ENCODE results near the gene TMPRSS13. TPM values are rescaled to one million over a fixed set of nuclear protein-coding genes. Genes with fewer than 3 reads are reported as not detected.
A peak's percentile ranks its signal among the peaks of the same experiment; 100 is the strongest.

TMPRSS13 gene
- total and polyA plus RNA-seq, 9 of the 15 experiments (the other 6 are each of a cell fraction or from before 2014, with no cell fraction given), result 0.11 to 0.29 (median 0.15) TPM

DNA sequence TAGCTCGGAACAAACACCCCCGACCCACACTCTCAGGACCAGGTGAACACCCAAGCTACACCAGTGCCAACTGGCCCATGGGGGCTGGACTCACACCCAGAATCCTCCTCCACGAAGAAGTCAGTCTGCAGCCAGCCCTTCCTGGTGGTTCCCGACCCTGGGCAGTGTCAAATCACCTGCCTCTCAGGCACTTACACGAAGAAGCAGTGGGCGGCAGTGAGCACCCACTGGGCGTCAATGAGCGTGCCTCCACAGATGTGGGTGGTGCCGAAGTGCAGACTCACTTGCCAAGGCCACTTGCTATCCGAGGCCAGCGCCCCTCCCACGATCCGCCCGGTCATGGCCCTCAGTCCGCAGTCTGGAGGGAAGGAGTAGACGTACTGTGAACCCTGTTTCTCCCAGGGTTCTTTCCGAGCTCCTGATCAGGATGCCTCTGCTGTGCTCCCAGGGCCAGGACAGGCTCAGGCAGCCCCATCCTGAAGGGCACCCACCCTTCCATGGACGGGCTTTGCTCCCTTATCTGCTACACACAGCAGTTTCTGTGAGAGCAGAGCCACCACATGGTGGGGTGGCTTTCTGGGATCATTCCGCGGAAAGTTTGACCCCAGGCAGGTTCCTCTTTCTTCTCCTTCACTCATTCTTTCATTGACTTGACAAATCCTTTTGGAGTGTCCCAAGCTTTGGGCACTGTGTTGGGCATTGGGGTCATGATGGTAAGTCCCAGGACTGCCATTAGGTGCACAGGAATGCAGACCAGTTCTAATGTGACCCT, 19.4 kb downstream of the TMPRSS13 start (continued):
- TF ChIP-seq, protein P1, sequence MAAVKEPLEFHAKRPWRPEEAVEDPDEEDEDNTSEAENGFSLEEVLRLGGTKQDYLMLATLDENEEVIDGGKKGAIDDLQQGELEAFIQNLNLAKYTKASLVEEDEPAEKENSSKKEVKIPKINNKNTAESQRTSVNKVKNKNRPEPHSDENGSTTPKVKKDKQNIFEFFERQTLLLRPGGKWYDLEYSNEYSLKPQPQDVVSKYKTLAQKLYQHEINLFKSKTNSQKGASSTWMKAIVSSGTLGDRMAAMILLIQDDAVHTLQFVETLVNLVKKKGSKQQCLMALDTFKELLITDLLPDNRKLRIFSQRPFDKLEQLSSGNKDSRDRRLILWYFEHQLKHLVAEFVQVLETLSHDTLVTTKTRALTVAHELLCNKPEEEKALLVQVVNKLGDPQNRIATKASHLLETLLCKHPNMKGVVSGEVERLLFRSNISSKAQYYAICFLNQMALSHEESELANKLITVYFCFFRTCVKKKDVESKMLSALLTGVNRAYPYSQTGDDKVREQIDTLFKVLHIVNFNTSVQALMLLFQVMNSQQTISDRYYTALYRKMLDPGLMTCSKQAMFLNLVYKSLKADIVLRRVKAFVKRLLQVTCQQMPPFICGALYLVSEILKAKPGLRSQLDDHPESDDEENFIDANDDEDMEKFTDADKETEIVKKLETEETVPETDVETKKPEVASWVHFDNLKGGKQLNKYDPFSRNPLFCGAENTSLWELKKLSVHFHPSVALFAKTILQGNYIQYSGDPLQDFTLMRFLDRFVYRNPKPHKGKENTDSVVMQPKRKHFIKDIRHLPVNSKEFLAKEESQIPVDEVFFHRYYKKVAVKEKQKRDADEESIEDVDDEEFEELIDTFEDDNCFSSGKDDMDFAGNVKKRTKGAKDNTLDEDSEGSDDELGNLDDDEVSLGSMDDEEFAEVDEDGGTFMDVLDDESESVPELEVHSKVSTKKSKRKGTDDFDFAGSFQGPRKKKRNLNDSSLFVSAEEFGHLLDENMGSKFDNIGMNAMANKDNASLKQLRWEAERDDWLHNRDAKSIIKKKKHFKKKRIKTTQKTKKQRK (IDR thresholded peaks at IDR 0.05; ENCODE audit: borderline replicate concordance, low read depth, low read length), result no peak
- TF ChIP-seq DPF2 (IDR thresholded peaks at IDR 0.05) (peak; percentile 78), DDX20 (tag; IDR thresholded peaks at IDR 0.05; ENCODE audit: low read depth) (no peak), SP1 (CRISPR knock-in tag; IDR thresholded peaks at IDR 0.05) (peak; percentile 49; the same call in 1 of the 2 replicates), MBD2 (IDR thresholded peaks at IDR 0.05; ENCODE audit: borderline replicate concordance, low read depth) (no peak), TAL1 (IDR thresholded peaks at IDR 0.05) (peak; percentile 81), YY1 (IDR thresholded peaks at IDR 0.05; ENCODE audit: borderline replicate concordance in 1 of 3, control insufficient read depth in 1 of 3, extremely low read depth in 1 of 3, insufficient read depth in 3 of 3, insufficient read length in 1 of 3, insufficient replicate concordance in 2 of 3, low read depth in 1 of 3, low read length in 2 of 3) (peak in 1 of 3 experiments; percentile 35), CCNT2 (IDR thresholded peaks at IDR 0.05; ENCODE audit: borderline replicate concordance, extremely low read depth, insufficient read length, low read depth, low read length) (peak; percentile 39)
- TF ChIP-seq, protein P2, sequence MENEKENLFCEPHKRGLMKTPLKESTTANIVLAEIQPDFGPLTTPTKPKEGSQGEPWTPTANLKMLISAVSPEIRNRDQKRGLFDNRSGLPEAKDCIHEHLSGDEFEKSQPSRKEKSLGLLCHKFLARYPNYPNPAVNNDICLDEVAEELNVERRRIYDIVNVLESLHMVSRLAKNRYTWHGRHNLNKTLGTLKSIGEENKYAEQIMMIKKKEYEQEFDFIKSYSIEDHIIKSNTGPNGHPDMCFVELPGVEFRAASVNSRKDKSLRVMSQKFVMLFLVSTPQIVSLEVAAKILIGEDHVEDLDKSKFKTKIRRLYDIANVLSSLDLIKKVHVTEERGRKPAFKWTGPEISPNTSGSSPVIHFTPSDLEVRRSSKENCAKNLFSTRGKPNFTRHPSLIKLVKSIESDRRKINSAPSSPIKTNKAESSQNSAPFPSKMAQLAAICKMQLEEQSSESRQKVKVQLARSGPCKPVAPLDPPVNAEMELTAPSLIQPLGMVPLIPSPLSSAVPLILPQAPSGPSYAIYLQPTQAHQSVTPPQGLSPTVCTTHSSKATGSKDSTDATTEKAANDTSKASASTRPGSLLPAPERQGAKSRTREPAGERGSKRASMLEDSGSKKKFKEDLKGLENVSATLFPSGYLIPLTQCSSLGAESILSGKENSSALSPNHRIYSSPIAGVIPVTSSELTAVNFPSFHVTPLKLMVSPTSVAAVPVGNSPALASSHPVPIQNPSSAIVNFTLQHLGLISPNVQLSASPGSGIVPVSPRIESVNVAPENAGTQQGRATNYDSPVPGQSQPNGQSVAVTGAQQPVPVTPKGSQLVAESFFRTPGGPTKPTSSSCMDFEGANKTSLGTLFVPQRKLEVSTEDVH (IDR thresholded peaks at IDR 0.05; ENCODE audit: low read depth, partially characterized antibody), result peak; percentile 47
- TF ChIP-seq, protein P3, sequence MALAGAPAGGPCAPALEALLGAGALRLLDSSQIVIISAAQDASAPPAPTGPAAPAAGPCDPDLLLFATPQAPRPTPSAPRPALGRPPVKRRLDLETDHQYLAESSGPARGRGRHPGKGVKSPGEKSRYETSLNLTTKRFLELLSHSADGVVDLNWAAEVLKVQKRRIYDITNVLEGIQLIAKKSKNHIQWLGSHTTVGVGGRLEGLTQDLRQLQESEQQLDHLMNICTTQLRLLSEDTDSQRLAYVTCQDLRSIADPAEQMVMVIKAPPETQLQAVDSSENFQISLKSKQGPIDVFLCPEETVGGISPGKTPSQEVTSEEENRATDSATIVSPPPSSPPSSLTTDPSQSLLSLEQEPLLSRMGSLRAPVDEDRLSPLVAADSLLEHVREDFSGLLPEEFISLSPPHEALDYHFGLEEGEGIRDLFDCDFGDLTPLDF (CRISPR knock-in tag; IDR thresholded peaks at IDR 0.05), result 0 out of 2 replicates have a peak, but pooled peaks have one; percentile 57
- TF ChIP-seq, protein P4, sequence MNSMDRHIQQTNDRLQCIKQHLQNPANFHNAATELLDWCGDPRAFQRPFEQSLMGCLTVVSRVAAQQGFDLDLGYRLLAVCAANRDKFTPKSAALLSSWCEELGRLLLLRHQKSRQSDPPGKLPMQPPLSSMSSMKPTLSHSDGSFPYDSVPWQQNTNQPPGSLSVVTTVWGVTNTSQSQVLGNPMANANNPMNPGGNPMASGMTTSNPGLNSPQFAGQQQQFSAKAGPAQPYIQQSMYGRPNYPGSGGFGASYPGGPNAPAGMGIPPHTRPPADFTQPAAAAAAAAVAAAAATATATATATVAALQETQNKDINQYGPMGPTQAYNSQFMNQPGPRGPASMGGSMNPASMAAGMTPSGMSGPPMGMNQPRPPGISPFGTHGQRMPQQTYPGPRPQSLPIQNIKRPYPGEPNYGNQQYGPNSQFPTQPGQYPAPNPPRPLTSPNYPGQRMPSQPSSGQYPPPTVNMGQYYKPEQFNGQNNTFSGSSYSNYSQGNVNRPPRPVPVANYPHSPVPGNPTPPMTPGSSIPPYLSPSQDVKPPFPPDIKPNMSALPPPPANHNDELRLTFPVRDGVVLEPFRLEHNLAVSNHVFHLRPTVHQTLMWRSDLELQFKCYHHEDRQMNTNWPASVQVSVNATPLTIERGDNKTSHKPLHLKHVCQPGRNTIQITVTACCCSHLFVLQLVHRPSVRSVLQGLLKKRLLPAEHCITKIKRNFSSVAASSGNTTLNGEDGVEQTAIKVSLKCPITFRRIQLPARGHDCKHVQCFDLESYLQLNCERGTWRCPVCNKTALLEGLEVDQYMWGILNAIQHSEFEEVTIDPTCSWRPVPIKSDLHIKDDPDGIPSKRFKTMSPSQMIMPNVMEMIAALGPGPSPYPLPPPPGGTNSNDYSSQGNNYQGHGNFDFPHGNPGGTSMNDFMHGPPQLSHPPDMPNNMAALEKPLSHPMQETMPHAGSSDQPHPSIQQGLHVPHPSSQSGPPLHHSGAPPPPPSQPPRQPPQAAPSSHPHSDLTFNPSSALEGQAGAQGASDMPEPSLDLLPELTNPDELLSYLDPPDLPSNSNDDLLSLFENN (IDR thresholded peaks at IDR 0.05; ENCODE audit: low read depth in 2 of 2, low read length in 2 of 2), result peak in 1 of 2 experiments; percentile 52; a peak in 1 of 4 replicates

All from K562 (cell line).